A549 (cell line): ENCODE data around the gene NIPAL1. TPM values are rescaled to one million over a fixed set of nuclear protein-coding genes. Genes with fewer than 3 reads are reported as not detected.

Experiments
- ATAC-seq, 2 experiments: fragments of 200-7000 bp in 1 of 2; fragments of >200 bp in 1 of 2; cut with Nextera tagmentation in 1 of 2; cut with Tn5 transposase in 1 of 2; 3 replicates each; pipeline versions ENCODE4 v1.8.0 to v1.9.1; 2018 to 2020; ENCODE audit warnings: mild to moderate bottlenecking in 1 of 2, moderate library complexity in 1 of 2
- CTCF ChIA-PET: fragments of 300-600 bp; sonication (Branson Sonifier 250); formaldehyde crosslinking; extraction: SDS; loops from one replicate; lab custom pipeline; 2021; ENCODE audit warnings: antibody characterized with exemption, inconsistent platforms; lab: Yijun Ruan, JAX
- POLR2A ChIA-PET: fragments of 350-600 bp; formaldehyde crosslinking; extraction: SDS; loops from one replicate; lab custom pipeline; 2021; ENCODE audit warnings: antibody characterized with exemption, inconsistent platforms; lab: Yijun Ruan, JAX
- DNase-seq, 2 experiments: peaks; one replicate each; pipeline versions ENCODE4 v3.0.0 to v3.0.0-alpha.2; 2011 to 2016; ENCODE audit warnings: low read depth in 1 of 2, low spot score in 1 of 2
- FAIRE-seq: peaks from 2 replicates; lab custom pipeline; 2011; peaks lifted over from hg19 to GRCh38; lab: Jason Lieb, UNC
- H3K27ac ChIP-seq, 2 experiments: fragments of >200 bp; sonication (Bioruptor Twin); formaldehyde crosslinking; 3 replicates each; pipeline ENCODE4 v1.5.1; 2016 to 2017
- H3K4me1 ChIP-seq: fragments of >200 bp; sonication (Bioruptor Twin); formaldehyde crosslinking; 3 replicates; pipeline ENCODE4 v1.6.1; 2016
- H3K4me2 ChIP-seq: fragments of >200 bp; sonication (Bioruptor Twin); formaldehyde crosslinking; 3 replicates; pipeline ENCODE4 v1.6.1; 2016
- H3K4me3 ChIP-seq: fragments of >200 bp; sonication (Bioruptor Twin); formaldehyde crosslinking; 3 replicates; pipeline ENCODE4 v1.5.1; 2016
- H3K9me3 ChIP-seq: fragments of >200 bp; sonication (Bioruptor Twin); formaldehyde crosslinking; 3 replicates; pipeline ENCODE4 v1.6.1; 2016
- CBX2 ChIP-seq: fragments of 200-600 bp; sonication (generic); IDR thresholded peaks from 2 replicates; pipeline ENCODE4 v1.6.1; 2016; ENCODE audit warnings: low read depth, mild to moderate bottlenecking, borderline replicate concordance
- CTCF ChIP-seq: fragments of >200 bp; sonication (Bioruptor Twin); formaldehyde crosslinking; IDR thresholded peaks from 3 replicates; pipeline ENCODE4 v1.5.1; 2016
- FOSB ChIP-seq: fragments of 250-450 bp; sonication (Bioruptor Pico); IDR thresholded peaks from 2 replicates; pipeline ENCODE4 v1.5.0; 2020; ENCODE audit warnings: mild to moderate bottlenecking, moderate library complexity
- FOXS1 ChIP-seq: fragments of 250-450 bp; sonication (Bioruptor Pico); IDR thresholded peaks from 2 replicates; pipeline ENCODE4 v1.5.0; 2020; ENCODE audit warnings: mild to moderate bottlenecking, moderate library complexity
- GATA3 ChIP-seq: IDR thresholded peaks from 2 replicates; pipeline ENCODE4 v1.6.1; 2012; ENCODE audit warnings: borderline replicate concordance
- HES2 ChIP-seq: fragments of >200 bp; sonication (Bioruptor Twin); formaldehyde crosslinking; IDR thresholded peaks from 2 replicates; pipeline ENCODE4 v1.6.1; 2016
- HOXA7 ChIP-seq: fragments of 250-450 bp; sonication (Bioruptor Pico); IDR thresholded peaks from 2 replicates; pipeline ENCODE4 v1.5.0; 2020; ENCODE audit warnings: mild to moderate bottlenecking, moderate library complexity
- HOXB13 ChIP-seq: fragments of 250-450 bp; sonication (Bioruptor Pico); IDR thresholded peaks from 2 replicates; pipeline ENCODE4 v1.5.0; 2020; ENCODE audit warnings: low read depth, mild to moderate bottlenecking, moderate library complexity
- TFCP2L1 ChIP-seq: fragments of 250-450 bp; sonication (Bioruptor Pico); IDR thresholded peaks from 2 replicates; pipeline ENCODE4 v1.5.0; 2021; ENCODE audit warnings: mild to moderate bottlenecking
- ZC3H11A ChIP-seq: fragments of 450-650 bp; IDR thresholded peaks from 2 replicates; pipeline ENCODE4 v1.6.1; 2014; ENCODE audit warnings: antibody characterized with exemption, mild to moderate bottlenecking
- ZSCAN20 ChIP-seq: fragments of 250-450 bp; sonication (Bioruptor Pico); IDR thresholded peaks from 2 replicates; pipeline ENCODE4 v1.8.0; 2022; ENCODE audit warnings: mild to moderate bottlenecking, moderate library complexity
- WGBS: methylation state at CpG from one replicate; pipeline ENCODE4 v1.1.6; 2017; ENCODE audit errors: missing lambda C conversion rate; 5-methylcytosine and 5-hydroxymethylcytosine counted together
- polyA plus RNA-seq, 4 experiments: library from polyadenylated mRNA; depleted of rRNA in 3 of 4; stranded (reverse); fragments of >200 nt; fragmentation: RNase III in 1 of 4; extraction: RNeasy Plus Mini Kit Qiagen cat#74134 plus additional on column Dnase treatment in 1 of 4; gene quantifications; 2 replicates in 3 of 4; 3 replicates in 1 of 4; pipeline ENCODE4 v1.2.3, GENCODE V29; 2011 to 2017
- TF ChIP-seq, protein P1 (sequence below): fragments of 250-450 bp; sonication (Bioruptor Pico); IDR thresholded peaks from 2 replicates; pipeline ENCODE4 v1.5.0; 2021; ENCODE audit warnings: mild to moderate bottlenecking, moderate library complexity, borderline replicate concordance
- TF ChIP-seq, protein P2 (sequence below): IDR thresholded peaks from 2 replicates; pipeline ENCODE4 v1.6.1; 2012
- TF ChIP-seq, protein P3 (sequence below): fragments of >200 bp; sonication (Bioruptor Twin); formaldehyde crosslinking; IDR thresholded peaks from 3 replicates; pipeline ENCODE4 v1.6.1; 2016
- TF ChIP-seq, protein P4 (sequence below): fragments of 450-650 bp; IDR thresholded peaks from 2 replicates; pipeline ENCODE4 v1.6.1; 2014; ENCODE audit warnings: antibody characterized with exemption

NIPAL1 gene
- polyA plus RNA-seq, 2 of the 4 experiments (the other 2 are of a cell fraction): 0.41 to 0.47 TPM

GRCh38 chr4:48082956-48083355, 66.4 kb downstream of the NIPAL1 start (continued):
- TF ChIP-seq, protein P1, sequence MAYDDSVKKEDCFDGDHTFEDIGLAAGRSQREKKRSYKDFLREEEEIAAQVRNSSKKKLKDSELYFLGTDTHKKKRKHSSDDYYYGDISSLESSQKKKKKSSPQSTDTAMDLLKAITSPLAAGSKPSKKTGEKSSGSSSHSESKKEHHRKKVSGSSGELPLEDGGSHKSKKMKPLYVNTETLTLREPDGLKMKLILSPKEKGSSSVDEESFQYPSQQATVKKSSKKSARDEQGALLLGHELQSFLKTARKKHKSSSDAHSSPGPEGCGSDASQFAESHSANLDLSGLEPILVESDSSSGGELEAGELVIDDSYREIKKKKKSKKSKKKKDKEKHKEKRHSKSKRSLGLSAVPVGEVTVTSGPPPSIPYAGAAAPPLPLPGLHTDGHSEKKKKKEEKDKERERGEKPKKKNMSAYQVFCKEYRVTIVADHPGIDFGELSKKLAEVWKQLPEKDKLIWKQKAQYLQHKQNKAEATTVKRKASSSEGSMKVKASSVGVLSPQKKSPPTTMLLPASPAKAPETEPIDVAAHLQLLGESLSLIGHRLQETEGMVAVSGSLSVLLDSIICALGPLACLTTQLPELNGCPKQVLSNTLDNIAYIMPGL: no peak
- no peak for TF ChIP-seq HOXB13 (CRISPR knock-in tag)
- TF ChIP-seq, protein P2, sequence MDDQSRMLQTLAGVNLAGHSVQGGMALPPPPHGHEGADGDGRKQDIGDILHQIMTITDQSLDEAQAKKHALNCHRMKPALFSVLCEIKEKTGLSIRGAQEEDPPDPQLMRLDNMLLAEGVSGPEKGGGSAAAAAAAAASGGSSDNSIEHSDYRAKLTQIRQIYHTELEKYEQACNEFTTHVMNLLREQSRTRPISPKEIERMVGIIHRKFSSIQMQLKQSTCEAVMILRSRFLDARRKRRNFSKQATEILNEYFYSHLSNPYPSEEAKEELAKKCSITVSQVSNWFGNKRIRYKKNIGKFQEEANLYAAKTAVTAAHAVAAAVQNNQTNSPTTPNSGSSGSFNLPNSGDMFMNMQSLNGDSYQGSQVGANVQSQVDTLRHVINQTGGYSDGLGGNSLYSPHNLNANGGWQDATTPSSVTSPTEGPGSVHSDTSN: no peak
- TF ChIP-seq FOSB (CRISPR knock-in tag): no peak
- TF ChIP-seq, protein P3, sequence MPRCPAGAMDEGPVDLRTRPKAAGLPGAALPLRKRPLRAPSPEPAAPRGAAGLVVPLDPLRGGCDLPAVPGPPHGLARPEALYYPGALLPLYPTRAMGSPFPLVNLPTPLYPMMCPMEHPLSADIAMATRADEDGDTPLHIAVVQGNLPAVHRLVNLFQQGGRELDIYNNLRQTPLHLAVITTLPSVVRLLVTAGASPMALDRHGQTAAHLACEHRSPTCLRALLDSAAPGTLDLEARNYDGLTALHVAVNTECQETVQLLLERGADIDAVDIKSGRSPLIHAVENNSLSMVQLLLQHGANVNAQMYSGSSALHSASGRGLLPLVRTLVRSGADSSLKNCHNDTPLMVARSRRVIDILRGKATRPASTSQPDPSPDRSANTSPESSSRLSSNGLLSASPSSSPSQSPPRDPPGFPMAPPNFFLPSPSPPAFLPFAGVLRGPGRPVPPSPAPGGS: no peak

DNA sequence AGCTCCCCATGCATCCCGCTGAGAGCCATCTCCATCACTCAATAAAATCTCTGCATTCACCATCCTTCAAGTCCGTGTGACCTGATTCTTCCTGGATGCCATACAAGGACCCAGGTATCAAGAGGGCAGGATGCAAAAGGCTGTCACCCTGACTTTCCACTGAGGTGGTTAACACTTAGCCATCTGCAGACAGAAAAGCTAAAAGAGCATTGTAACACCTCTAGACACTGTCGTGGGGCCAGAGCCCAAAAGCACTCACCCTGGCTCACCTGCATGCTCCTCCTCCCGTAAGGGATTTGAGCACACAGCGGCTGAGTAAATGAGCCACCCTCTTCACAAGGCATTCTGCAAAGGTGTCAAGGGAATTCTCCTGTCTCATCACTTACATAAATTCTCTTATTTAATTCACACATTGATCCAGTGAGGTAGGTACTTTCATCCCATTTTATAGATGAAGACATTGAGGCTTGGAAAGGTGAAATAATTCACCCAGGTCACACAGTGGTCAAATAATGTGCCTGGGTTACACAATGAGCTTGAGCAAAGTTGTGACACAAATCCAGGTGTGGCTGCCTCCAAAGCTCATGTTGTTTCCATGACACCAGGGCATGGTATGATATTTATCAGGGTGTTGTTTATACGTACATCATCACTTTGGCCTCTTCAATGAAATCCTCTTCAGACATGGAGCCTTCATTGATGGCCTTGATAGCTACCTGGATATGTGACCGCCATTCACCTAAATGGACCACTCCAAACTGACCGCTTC, 69.4 kb downstream of the NIPAL1 start:
- no peak for FAIRE-seq
- POLR2A ChIA-PET: no interaction called here

More for the DNA sequence above, 69.4 kb downstream of the NIPAL1 start:
- Histone ChIP-seq H3K4me1 (peaks cover 6% of the 10 kb centered on the region; the same call in 1 of the 3 replicates), H3K4me3 (no peak overlapping the region), H3K27ac (no peak overlapping the region), H3K4me2 (no peak overlapping the region), H3K9me3 (no peaks in the 10 kb centered on the region)
- ATAC-seq (no peak), DNase-seq (peak in 1 of 2 experiments; percentile 11)
- WGBS: 46% methylated on average over 8 of the region's 8 CpGs
- CTCF ChIA-PET: interaction anchor here (0.6 to 3.2 kb wide), 6 partner anchors 41 to 713 kb away, joined by 3 to 19 read pairs (median 4); no protein-coding TSS in a partner anchor
- TF ChIP-seq, protein P3: no peak
- TF ChIP-seq HES2 (no peak), ZSCAN20 (no peak), HOXA7 (CRISPR knock-in tag) (no peak), FOXS1 (CRISPR knock-in tag) (no peak), TFCP2L1 (CRISPR knock-in tag) (no peak), CTCF (no peak), ZC3H11A (no peak), GATA3 (no peak), HOXB13 (CRISPR knock-in tag) (no peak), CBX2 (no peak)
- TF ChIP-seq, protein P4, sequence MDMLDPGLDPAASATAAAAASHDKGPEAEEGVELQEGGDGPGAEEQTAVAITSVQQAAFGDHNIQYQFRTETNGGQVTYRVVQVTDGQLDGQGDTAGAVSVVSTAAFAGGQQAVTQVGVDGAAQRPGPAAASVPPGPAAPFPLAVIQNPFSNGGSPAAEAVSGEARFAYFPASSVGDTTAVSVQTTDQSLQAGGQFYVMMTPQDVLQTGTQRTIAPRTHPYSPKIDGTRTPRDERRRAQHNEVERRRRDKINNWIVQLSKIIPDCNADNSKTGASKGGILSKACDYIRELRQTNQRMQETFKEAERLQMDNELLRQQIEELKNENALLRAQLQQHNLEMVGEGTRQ: no peak

Other genes with a start within 250 kb of the NIPAL1 start
- 0.03 TPM in 1 of 2 replicates, not detected in the other for gene CORIN, start 178.7 kb upstream of the NIPAL1 start, polyA plus RNA-seq (2011; rRNA removed)
- gene CORIN, start 178.7 kb upstream of the NIPAL1 start, polyA plus RNA-seq (2017; fragmentation: RNase III; extraction: RNeasy Plus Mini Kit Qiagen cat#74134 plus additional on column Dnase treatment): not detected in 3 replicates
- 15.7 and 17.0 TPM in 2 replicates for gene NFXL1, start 102.2 kb upstream of the NIPAL1 start, polyA plus RNA-seq (2011; rRNA removed)
- gene NFXL1, start 102.2 kb upstream of the NIPAL1 start, polyA plus RNA-seq (2017; fragmentation: RNase III; extraction: RNeasy Plus Mini Kit Qiagen cat#74134 plus additional on column Dnase treatment): 7.1 to 8.4 TPM (median 7.1 TPM) in 3 replicates
- gene CNGA1, start 91 bp upstream of the NIPAL1 start, polyA plus RNA-seq (2011; rRNA removed): not detected in 2 replicates
- 0.12 TPM in 1 of 3 replicates, not detected in the others for gene CNGA1, start 91 bp upstream of the NIPAL1 start, polyA plus RNA-seq (2017; fragmentation: RNase III; extraction: RNeasy Plus Mini Kit Qiagen cat#74134 plus additional on column Dnase treatment)
- gene TXK, start 117.5 kb downstream of the NIPAL1 start, polyA plus RNA-seq (2011; rRNA removed): 0.13 and 0.14 TPM in 2 replicates
- gene TXK, start 117.5 kb downstream of the NIPAL1 start, polyA plus RNA-seq (2017; fragmentation: RNase III; extraction: RNeasy Plus Mini Kit Qiagen cat#74134 plus additional on column Dnase treatment): 0.06 to 0.22 TPM (median 0.13 TPM) in 3 replicates